OCI-LY7 (cell line): ENCODE data around the gene PHF23.

ENCODE experiments used
- EZH2phosphoT487 ChIP-seq: fragments of 200-600 bp; sonication (generic); IDR thresholded peaks from 2 replicates; pipeline ENCODE4 v1.6.1; 2018; ENCODE audit warnings: low read depth, borderline replicate concordance, mild to moderate bottlenecking, mixed run types, antibody characterized with exemption, low read length, moderate library complexity, mixed read lengths
- TF ChIP-seq, protein P1 (sequence below): fragments of 200-600 bp; sonication (generic); conservative IDR thresholded peaks from 2 replicates; pipeline ENCODE4 v1.5.1; 2014; ENCODE audit warnings: mild to moderate bottlenecking, antibody characterized with exemption, low read length, moderate library complexity, mixed read lengths

DNA sequence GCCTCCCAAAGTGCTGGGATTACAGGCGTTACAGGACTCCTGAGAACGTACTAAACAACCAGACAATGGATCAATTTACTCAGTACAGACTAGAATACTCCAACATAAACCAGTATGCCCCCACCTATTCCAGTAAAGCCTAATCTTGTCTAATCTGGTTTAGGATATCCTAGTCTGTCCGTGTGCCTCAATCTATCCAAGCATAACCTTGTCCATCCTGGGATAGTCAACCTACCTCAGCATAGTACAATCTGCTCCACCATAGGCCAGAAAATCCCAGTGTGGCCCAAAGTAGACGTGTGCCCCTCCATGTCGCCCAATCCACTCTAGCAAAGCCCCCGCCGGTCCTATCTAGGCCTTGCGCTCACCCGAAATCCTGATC lies 5.6 kb downstream of the PHF23 start:
- TF ChIP-seq, protein P1, sequence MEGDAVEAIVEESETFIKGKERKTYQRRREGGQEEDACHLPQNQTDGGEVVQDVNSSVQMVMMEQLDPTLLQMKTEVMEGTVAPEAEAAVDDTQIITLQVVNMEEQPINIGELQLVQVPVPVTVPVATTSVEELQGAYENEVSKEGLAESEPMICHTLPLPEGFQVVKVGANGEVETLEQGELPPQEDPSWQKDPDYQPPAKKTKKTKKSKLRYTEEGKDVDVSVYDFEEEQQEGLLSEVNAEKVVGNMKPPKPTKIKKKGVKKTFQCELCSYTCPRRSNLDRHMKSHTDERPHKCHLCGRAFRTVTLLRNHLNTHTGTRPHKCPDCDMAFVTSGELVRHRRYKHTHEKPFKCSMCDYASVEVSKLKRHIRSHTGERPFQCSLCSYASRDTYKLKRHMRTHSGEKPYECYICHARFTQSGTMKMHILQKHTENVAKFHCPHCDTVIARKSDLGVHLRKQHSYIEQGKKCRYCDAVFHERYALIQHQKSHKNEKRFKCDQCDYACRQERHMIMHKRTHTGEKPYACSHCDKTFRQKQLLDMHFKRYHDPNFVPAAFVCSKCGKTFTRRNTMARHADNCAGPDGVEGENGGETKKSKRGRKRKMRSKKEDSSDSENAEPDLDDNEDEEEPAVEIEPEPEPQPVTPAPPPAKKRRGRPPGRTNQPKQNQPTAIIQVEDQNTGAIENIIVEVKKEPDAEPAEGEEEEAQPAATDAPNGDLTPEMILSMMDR = no peak
- no peak for TF ChIP-seq EZH2phosphoT487
